Ovary (tissue), 3 donors: ENCODE measurements around the gene FTCD.

ENCODE experiments used
- CTCF ChIP-seq, 3 donors: fragments of 450-650 bp in 2 of 3; fragments of 200-600 bp in 1 of 3; IDR thresholded peaks; one replicate each; pipeline versions ENCODE4 v1.5.1 to v1.8.0; 2016 to 2022; ENCODE audit warnings: antibody characterized with exemption in 3 of 3, mild to moderate bottlenecking in 1 of 3
- EP300 ChIP-seq: sonication (generic); formaldehyde crosslinking; IDR thresholded peaks from one replicate; pipeline ENCODE4 v1.6.1; 2017; ENCODE audit warnings: antibody characterized with exemption
- donor health status: DM: no; HTN: no; CAD: no.

- no peak for TF ChIP-seq EP300
- no peak for TF ChIP-seq CTCF (IDR thresholded peaks at IDR 0.05)
Observed at GRCh38 chr21:46119637-46120271, 35.6 kb downstream of the FTCD start.
